ENCODE measurements around the gene CA5A.

GRCh38 chr16:87847785-87848675, 88.3 kb downstream of the CA5A start:
- TF ChIP-seq POLR2A (IDR thresholded peaks at IDR 0.05), result no peak
- no peak for TF ChIP-seq CTCF (IDR thresholded peaks at IDR 0.05)
